22Rv1 (cell line): Measurements from ENCODE around the gene TMC2.
"Not testable (repeated sequence)": the region's sequence is repeated elsewhere in the genome, so short reads cannot be mapped to it uniquely, and the experiment has no call there.

Experiments
- H3K27ac ChIP-seq: fragments of 450-650 bp; 2 replicates; pipeline ENCODE4 v1.5.1; 2017
- CTCF ChIP-seq: fragments of 450-650 bp; IDR thresholded peaks from 2 replicates; pipeline ENCODE4 v1.5.1; 2017; ENCODE audit warnings: mild to moderate bottlenecking
- ZFX ChIP-seq: fragments of 450-650 bp; IDR thresholded peaks from 2 replicates; pipeline ENCODE4 v1.6.1; 2017; ENCODE audit warnings: antibody characterized with exemption, borderline replicate concordance

Gene TMC2

GRCh38 chr20:2536560-2536986 is at the start of gene TMC2:
Gene TMC2 (plus strand): TSS chr20:2536573. CDS start chr20:2536622, 49 bp downstream.
- TF ChIP-seq ZFX = no peak
- no peak for TF ChIP-seq CTCF
- H3K27ac ChIP-seq = no peak within 1 kb of the TSS

- not testable (repeated sequence) for H3K27ac ChIP-seq
These were observed 33.5 kb upstream of the TMC2 start for GRCh38 chr20:2502808-2503384.

- H3K27ac ChIP-seq = not testable (repeated sequence)
These were observed 31.6 kb upstream of the TMC2 start for GRCh38 chr20:2504803-2505202.

GRCh38 chr20:2506426-2506825 is 29.9 kb upstream of the TMC2 start:
- H3K27ac ChIP-seq = not testable (repeated sequence)

GRCh38 chr20:2507464-2507863 is 28.9 kb upstream of the TMC2 start:
- H3K27ac ChIP-seq = no peak overlapping the region
- TF ChIP-seq ZFX = no peak
- TF ChIP-seq CTCF = no peak

GRCh38 chr20:2507875-2508630 is 28.3 kb upstream of the TMC2 start:
- peak overlapping the region; percentile 62 for H3K27ac ChIP-seq
- TF ChIP-seq CTCF (no peak), ZFX (no peak)

- no peak for TF ChIP-seq ZFX
- no peak; the same call in 1 of the 2 replicates for TF ChIP-seq CTCF
- H3K27ac ChIP-seq = peak within 1 kb of the TSS; percentile 62
These were observed 27.5 kb upstream of the TMC2 start, which contains the start of gene ZNF343 for GRCh38 chr20:2508631-2509467. Gene ZNF343 (minus strand): TSS chr20:2508915. CDS start chr20:2493895, 15,020 bp downstream.

- TF ChIP-seq CTCF = no peak
- H3K27ac ChIP-seq = peak overlapping the region; percentile 62
These were observed 26.9 kb upstream of the TMC2 start for GRCh38 chr20:2509468-2509781.

GRCh38 chr20:2509794-2510193 is 26.6 kb upstream of the TMC2 start:
- no peak for TF ChIP-seq CTCF
- TF ChIP-seq ZFX = no peak
- no peak overlapping the region for H3K27ac ChIP-seq
